GM21447 (cell line): Measurements from ENCODE around the gene VWA8.
"Not testable (repeated sequence)": the region's sequence is repeated elsewhere in the genome, so short reads cannot be mapped to it uniquely, and the experiment has no call there.

Experiments
- ATAC-seq: cut with Tn5 transposase; IDR thresholded peaks from one replicate; pipeline ENCODE4 v1.9.1; 2021; ENCODE audit not compliant: unreplicated experiment

Gene VWA8

DNA sequence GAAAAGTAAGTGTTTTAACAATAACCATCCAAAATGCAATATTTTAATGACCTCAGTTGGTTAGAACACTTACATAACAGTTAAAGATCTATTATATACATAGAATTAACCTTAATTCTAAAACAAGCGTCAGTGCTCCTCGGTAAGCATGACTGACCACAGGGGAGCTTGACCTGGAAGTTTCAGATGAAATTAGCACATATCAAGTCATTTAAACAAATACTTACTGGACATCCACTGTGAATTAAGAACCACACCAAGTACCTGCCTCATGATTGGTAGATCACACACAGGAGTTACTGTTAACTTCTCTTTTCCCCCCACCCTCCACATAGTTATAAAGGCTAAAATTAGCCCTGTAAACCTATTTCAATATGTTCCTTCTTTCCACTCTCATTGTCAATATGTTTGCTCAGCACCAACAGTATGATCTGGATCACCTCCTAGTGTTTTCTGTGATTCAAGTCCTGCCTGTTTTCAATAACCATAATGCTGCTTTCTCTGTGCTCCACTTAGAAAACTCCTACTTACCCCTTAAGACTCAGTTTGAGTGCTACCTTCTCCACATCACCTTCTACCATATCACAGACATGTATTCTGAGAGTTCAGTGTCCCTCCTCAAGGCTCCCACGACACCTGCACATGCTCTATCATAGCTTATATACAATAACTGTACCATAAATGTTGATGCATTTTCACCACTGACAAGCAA, 209.0 kb downstream of the VWA8 start:
- no peak for ATAC-seq

DNA sequence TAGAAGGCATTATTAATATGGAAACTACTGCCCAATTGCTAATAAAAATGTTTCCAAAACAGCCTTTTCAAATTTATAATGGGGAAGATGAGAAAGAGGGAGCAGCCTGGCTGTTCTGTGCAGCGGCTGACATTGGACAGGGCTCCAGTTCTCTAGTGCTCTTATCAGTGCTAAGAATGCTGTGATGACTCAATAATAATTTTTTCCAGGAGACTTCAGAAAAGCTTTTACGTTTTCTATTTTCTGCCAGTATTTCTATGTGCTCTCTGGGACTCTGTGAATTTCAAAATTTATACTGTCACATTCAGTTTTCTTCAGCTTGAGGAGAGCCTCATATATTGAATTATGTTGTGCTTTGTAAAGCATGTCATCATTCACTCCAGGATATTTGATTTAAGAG, 209.6 kb downstream of the VWA8 start:
- ATAC-seq, result no peak

DNA sequence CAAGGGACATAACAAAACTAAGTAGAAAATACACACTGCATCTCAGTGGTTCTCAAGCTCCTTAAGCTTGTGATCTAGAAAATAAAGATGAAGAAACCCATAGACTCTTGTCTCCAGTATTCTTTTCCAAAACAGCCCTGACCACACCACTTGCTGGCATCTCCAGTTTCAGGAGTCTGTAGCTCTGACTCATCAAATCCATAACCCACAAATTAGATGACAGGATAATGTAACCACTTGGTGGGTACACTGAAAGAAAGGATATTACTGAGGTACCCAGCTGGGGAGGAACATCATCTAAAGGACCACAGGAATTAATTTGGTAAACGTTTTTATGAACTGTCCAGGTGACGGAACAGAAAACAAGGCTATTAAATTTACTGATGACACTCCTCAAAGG, 214.7 kb downstream of the VWA8 start:
- ATAC-seq, result no peak

DNA sequence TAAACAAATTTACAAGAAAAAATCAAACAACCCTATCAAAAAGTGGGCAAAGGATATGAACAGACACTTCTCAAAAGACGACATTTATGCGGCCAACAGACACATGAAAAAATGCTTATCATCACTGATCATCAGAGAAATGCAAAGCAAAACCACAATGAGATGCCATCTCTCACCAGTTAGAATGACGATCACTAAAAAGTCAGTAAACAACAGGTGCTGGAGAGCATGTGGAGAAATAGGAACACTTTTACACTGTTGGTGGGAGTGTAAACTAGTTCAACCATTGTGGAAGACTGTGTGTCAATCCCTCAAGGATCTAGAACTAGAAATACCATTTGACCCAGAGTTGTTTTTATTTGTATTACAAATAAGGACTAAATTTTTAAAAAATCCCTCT, 215.4 kb downstream of the VWA8 start:
- not testable (repeated sequence) for ATAC-seq

DNA sequence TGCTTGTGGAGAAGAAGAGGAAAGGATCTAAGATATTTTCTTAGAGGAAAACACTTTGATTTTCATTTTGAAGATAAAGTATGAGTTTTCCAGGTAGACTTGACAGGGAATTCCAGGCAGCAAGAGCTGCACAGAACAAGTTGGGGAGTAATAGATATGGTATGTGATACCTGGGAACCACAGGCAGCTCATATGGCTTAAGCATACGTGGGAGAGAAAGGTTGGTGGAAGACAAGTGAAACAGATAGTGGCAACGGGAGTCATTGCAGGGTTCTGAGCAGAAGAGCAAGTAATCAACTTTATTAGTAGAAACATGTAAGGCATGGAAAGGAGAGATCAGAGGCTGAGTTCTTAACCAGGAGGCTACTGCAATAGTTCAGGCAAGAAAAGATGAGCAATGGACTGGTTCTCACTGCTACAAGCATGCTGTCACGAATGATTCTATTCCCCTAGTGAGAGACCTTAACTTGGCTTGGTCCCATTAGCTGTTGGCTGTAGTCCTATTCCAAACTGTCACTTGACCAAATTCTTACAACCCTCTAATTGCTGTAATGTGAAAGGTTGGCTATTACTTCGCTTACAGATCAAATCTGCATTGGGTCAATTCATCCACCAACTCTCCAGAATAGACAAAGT, 217.9 kb downstream of the VWA8 start:
- no peak for ATAC-seq

DNA sequence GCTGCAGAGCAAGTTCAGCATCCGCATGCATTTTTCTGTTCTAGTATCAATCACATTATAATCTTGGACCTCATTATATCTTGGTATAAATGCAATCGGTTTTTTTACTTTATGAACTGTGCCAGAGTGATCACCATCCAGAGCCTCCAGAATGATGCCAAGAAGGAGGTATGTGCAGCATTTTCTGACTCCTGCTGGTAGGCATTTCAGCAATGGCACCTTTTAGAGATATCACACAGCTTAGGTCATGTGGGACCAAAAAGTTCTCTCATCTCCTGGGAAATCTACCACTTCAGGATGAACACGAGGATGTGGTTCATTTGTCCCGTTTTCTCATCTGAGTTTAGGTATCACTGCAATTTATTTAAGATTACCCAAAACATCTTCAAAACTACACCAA, 220.4 kb downstream of the VWA8 start:
- ATAC-seq, result no peak

DNA sequence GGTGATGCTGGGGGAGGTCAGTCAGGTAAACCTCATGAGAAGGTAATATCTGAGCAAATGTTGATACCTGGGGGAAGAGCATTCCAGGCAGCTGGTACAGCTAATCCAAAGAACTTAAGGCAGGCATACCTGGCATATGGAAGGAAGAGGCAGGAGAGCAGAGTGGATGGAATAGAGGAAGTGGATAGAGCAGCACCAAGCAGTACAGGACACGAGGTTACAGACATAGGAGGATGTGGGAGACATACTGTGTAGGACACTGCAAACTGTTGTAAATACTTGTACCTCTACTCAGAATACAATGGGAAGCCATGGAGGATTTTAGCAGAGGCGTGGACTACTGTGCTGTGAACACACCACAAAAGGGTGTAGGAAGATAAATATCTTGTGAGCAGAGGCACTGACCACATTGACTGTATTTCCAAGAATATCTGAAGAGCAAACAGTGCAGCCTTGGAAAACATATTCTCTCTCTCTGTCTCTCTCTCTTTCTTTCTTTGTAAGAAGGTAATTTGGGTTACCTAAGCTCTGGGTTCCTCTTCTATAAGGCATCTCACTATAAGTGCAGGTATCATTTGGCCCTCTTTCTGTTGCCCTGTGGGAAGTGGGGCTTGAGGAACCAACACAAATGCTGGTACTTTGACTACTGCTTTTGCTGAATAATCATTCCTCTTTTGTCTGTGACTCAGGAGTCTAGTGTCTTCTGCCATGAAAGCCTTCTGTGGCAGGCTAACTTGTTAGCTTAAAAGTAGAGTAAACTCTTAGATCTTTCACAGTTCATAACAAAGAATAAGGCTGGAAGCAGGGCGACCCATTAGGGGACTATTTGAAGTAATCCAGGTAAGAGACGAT, 238.0 kb downstream of the VWA8 start:
- ATAC-seq, result no peak

DNA sequence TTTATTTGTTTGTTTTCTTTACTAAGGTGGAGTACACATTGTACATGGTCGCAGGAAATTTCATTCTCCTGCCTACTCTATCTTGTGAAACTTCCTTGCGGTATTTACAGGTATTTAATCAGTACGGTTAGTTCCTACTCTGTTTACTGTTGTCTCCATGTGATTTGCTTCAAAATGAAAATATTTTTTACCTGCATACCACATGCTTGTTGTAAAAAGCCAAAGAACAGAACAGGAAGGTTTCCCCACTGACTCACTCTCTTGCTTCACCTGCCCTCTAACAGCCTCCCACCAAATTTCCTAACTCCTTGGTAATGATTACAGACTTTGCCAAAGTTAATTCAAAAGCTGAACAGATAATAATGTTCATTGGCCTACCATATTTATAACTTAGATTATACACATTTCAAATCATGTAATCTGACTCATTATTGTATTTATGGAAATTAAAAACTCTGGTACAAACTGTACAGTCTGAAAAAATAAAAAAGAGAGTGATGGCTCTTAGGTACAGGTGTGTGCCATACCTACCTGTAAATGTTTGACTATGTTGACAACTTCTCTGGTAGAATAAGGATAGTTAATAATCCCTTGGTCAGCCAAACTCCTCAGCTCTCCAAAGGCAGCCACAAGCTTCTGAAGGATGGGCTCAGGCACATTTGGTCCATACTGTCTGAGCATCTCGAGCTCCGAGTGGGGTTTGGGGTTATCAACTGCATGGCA, 239.9 kb downstream of the VWA8 start:
- ATAC-seq, result no peak

DNA sequence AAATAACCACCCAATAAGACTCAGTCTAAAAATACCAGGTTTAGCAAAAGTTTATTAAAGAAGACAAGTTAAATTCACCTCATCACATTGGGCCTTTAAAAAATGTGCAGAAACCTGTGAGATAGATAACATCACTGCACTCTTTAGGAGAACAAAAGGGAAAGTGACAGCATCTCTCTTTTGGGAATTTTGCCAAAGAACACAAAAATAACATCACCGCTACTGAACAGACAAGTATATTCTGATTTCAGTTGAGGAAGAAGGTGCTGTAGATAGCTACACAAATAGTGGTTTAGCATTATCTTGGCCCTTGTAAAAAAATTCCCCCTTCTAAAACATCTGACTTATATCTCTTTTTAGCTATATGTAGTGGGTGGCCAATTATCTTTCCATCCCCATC, 244.7 kb downstream of the VWA8 start:
- no peak for ATAC-seq

DNA sequence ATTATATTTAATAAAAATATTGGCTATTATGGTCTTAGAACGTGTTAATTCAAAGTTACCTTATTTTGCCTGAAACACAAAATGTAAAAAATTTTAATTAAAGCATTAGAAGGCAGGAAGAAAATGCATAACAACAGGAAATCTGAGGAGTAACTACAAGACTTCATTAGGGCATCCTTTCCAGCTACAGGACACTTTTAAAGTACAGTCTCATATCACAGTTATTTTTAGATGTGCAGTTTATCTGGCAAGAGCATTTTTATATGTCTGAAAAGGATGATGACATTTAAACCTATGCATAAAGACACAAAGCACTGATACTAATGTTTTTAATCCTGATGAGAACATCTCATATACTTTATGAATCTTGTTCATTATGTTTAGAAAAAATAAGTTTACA, 247.5 kb downstream of the VWA8 start:
- no peak for ATAC-seq

DNA sequence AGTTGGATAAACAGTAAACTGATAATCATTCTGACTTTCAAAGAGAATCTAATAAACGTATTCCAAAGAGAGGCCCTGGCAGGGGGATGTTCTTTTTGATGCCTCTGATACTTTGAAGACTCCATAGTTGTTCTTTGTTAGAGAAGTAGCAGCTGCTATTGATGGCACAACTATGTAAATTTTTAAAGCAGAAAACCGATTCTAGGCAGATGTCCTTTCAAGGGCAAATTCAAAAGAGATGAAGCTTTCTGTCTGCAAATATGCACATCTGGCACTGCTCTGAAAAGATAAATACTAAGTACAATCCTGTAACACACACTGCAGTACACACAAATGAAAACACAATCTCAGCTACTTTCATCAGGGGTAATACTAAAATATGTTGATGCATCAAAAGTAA, 250.1 kb downstream of the VWA8 start:
- ATAC-seq, result no peak

DNA sequence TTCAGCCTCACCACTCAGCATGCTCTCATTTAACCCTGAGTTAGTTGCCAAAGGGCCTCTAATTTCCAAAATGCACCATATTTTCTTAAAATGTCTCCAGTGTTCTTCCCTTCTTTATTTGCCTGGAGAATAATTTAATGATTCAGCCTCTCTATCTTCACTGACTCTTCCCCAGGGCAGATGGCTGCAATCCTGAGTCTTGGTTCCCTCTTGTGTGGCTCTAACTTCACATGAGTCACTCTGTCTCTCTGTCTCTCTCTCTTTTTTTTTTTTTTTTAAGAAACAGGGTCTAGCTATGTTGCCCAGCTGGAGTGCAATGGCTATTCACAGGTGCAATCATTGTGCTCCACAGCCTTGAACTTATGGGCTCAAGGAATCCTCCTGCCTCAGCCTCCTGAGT, 251.4 kb downstream of the VWA8 start:
- ATAC-seq, result no peak

DNA sequence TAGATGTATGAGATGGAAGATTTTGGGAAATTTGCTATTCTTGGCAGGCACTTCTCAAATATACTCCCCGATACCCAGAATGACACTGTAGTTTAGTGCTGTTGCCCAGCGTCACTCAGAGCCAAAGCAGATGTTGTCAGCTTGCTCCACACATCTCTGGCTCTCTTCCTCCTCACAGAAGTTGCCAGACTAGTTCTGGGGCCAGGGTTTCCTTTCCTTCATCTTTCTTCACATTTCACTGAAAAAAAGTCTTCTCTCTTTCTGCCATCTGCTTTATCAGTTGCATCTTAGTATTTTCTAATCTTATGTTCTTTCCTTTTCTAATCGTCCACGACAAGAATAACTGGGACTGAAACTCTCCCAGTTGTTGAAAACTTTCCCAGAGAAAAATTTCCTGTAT, 252.2 kb downstream of the VWA8 start:
- ATAC-seq, result no peak

DNA sequence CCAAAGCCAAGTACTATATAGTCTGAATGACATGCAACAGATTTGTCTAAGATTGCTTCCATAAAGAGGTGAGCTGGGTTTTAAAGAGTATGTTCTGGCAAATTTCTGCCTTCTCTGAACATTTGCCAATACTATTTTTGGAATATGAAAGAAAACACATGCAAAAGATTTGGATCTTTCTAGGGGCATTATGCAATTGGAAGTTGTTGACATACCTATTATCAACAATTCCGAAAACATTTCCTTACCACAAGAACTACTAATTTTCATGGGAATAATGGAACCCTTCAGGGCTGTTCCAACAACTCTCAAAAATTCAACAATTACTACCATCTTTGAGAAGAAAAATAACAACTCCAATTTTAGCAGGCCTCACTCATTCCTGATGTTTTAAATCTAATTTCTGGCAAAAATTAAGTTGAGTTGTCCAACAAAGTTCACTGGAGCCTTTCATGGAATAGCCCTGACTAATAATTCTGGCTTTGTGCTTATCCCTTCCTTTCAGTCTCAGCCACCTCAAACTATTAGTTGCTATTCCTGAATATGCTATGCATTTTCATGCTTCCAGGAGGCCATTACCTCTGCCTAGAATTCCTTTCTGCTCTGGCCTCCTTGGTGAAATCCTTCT, 253.6 kb downstream of the VWA8 start:
- ATAC-seq, result no peak

DNA sequence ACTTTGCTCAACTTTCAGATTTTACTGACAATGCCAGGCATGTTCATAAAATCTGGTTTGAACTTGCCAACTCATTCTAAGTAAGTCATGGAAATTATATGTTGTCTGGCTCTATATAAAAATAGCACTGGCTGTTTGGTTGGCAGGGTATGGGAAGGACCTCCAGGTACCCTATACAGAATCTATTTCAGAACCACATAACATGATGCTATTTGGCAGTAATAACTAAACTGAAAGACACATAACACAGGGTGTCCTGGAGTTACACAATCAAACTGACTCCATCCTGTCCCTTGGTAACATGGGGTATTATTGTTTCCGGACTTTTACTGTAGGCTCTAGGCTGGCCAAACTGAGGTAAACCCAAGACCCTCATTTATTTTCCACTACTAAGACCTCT, 254.8 kb downstream of the VWA8 start:
- no peak for ATAC-seq

DNA sequence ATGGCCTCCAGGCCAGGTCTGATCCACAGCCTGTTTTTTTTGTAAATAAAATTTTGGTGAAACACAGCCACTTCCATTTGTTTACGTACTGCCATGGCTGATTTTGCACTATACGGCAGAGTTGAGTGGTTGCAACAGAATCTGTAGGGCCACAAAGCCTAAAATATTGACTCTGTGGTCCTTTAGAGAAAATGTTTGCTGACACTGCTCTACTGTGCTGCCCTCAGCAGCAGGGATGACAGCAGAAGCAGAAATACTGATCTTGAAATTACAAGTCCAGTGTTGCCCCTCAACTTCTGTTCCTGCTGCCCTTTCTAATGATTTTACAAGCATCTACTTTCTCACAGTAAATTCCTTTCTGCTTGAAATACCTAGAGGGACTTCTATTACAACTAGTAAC, 258.4 kb downstream of the VWA8 start:
- ATAC-seq, result no peak

DNA sequence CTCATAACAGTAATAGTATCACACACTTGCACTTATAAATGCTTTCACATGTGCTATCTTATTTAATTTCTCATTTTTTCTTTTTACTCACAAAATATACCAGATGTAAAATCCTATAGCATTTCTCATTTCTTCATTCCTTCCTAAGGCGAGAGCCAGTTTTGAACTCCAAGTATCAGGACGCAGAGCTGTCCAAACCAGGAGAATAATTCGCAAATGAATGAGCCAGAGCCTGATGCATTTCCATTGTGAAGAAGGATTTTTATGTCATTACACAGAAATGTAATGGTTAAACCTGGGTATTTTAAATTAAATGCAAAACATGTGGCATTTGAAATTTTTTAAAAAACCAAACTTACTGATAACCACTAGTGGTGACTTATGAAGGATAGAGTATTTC, 259.2 kb downstream of the VWA8 start:
- no peak for ATAC-seq

DNA sequence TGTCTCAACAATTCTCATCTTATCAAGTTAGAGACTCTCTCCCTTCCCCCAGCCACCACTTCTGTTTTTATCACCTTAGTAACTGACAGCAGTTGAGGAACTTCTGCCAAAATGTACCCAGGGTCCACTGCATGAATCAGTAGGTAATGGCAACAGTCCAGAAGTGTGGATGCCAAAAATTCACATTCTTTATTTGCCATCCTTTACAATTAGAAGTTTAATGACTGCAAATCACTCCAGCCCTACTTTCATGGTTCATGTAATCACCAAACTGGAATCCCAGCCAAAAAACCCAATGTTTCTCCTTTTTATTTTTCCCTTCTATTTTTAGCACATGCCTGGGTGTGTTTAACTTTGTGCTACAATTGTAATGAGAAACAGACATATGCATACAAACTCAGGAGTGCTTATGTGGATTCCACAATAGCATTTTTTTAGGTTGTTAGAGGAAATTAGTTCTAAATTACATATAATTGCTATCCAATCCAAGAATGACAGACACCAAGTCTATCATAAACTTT, 260.1 kb downstream of the VWA8 start:
- no peak for ATAC-seq

DNA sequence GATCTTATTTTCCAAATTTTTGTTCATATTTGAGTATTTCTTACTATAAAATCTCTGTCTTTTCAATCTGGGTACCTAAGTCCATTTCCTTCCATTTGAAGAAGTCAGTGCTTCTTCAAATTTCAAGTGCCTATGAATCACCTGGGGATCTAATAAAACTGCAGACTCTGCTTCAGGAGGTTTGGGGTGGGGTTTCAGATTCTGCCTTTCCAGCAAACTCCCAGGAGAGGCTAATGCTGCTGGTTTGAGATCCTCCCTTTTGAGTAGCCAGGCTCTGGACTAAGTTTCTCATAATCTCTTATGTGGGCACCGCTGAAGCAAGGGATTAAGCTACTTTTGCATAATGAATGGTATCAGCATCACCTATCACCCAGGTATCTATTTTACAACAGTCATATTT, 261.1 kb downstream of the VWA8 start:
- ATAC-seq, result no peak

DNA sequence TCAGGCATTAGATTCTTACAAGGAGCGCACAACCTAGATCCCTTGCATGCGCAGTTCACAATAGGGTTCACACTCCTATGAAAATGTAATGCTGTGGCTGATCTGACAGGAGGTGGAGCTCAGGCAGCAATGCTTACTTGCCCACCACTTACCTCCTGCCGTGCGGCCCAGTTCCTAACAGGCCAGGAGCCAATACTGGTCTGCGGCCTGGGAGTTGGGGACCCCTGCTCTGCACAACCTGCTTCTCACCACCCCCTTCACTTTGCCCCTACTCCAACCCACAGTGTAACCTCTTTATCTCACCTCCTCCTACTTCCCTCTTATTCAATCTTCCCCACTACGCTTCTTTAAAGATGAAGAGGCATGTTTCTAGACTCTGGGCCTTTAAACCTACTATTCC, 263.3 kb downstream of the VWA8 start:
- no peak for ATAC-seq
